Naive thymus-derived CD4-positive, alpha-beta T cell (primary cell): Measurements from ENCODE around the gene KLHDC9. TPM values are rescaled to one million over a fixed set of nuclear protein-coding genes. Genes with fewer than 3 reads are reported as not detected.

ENCODE experiments used
- ATAC-seq: fragments of 150-1000 bp; cut with Tn5 transposase; 2 replicates; pipeline ENCODE4 v1.10.0; 2021; ENCODE audit warnings: mild to moderate bottlenecking, moderate library complexity
- CTCF ChIA-PET: fragments of 350-600 bp; sonication (Branson Sonifier 250); formaldehyde crosslinking; loops from one replicate; lab custom pipeline; 2021; ENCODE audit warnings: antibody characterized with exemption; lab: Charles Lee
- POLR2A ChIA-PET: fragments of 350-600 bp; sonication (Branson Sonifier 250); formaldehyde crosslinking; loops from one replicate; lab custom pipeline; 2021; ENCODE audit warnings: antibody characterized with exemption, inconsistent platforms; lab: Charles Lee
- DNase-seq, 9 donors: peaks; one replicate each; pipeline versions ENCODE4 v3.0.0 to v3.0.0-alpha.2; 2020 to 2022; ENCODE audit warnings: mixed read lengths in 1 of 9
- H3K27ac ChIP-seq: one replicate; pipeline ENCODE4 v1.7.0; 2013; ENCODE audit warnings: mild to moderate bottlenecking, low read depth, low read length, moderate library complexity
- H3K27me3 ChIP-seq, 2 donors: one replicate each; pipeline ENCODE4 v1.7.0; 2013; ENCODE audit warnings: low read length in 2 of 2, mild to moderate bottlenecking in 2 of 2, moderate library complexity in 2 of 2; ENCODE audit not compliant: control insufficient read depth in 2 of 2, insufficient read depth in 2 of 2
- H3K36me3 ChIP-seq, 3 experiments: 1 replicate in 2 of 3; 2 replicates in 1 of 3; pipeline ENCODE4 v1.7.0; 2013; ENCODE audit warnings: low read length in 3 of 3, mild to moderate bottlenecking in 3 of 3, moderate library complexity in 1 of 3; ENCODE audit not compliant: insufficient read depth in 3 of 3, control insufficient read depth in 2 of 3
- H3K4me1 ChIP-seq, 2 donors: one replicate each; pipeline ENCODE4 v1.7.0; 2013; ENCODE audit warnings: low read length in 2 of 2, mild to moderate bottlenecking in 2 of 2, moderate library complexity in 1 of 2; ENCODE audit not compliant: control insufficient read depth in 2 of 2, insufficient read depth in 2 of 2
- H3K4me3 ChIP-seq: 2 replicates; pipeline ENCODE4 v1.7.0; 2013; ENCODE audit warnings: mild to moderate bottlenecking, low read length
- H3K9me3 ChIP-seq, 3 experiments: 1 replicate in 2 of 3; 2 replicates in 1 of 3; pipeline ENCODE4 v1.7.0; 2013; ENCODE audit warnings: low read length in 3 of 3; ENCODE audit not compliant: control insufficient read depth in 2 of 3
- H3K27ac Mint-ChIP-seq, 9 donors: one replicate each; pipeline ENCODE4 v1.8.0; 2020 to 2022; ENCODE audit warnings: mixed read lengths in 9 of 9, mild to moderate bottlenecking in 8 of 9, moderate library complexity in 5 of 9, inconsistent platforms in 2 of 9
- H3K27me3 Mint-ChIP-seq, 5 donors: one replicate each; pipeline ENCODE4 v1.8.0; 2021 to 2022; ENCODE audit warnings: mixed read lengths in 5 of 5, mild to moderate bottlenecking in 1 of 5
- H3K36me3 Mint-ChIP-seq, 5 donors: one replicate each; pipeline ENCODE4 v1.8.0; 2020 to 2022; ENCODE audit warnings: mixed read lengths in 5 of 5, mild to moderate bottlenecking in 3 of 5, inconsistent platforms in 1 of 5
- H3K4me1 Mint-ChIP-seq, 7 donors: one replicate each; pipeline ENCODE4 v1.8.0; 2020 to 2022; ENCODE audit warnings: mixed read lengths in 7 of 7, mild to moderate bottlenecking in 3 of 7, inconsistent platforms in 1 of 7
- H3K4me3 Mint-ChIP-seq, 10 donors: one replicate each; pipeline ENCODE4 v1.8.0; 2020 to 2022; ENCODE audit warnings: mild to moderate bottlenecking in 10 of 10, mixed read lengths in 10 of 10, moderate library complexity in 6 of 10, inconsistent platforms in 2 of 10
- H3K9me3 Mint-ChIP-seq, 11 donors: one replicate each; pipeline ENCODE4 v1.8.0; 2020 to 2022; ENCODE audit warnings: mixed read lengths in 11 of 11, mild to moderate bottlenecking in 4 of 11, inconsistent platforms in 1 of 11, moderate library complexity in 1 of 11
- intact Hi-C, 2 donors: fragments of 100-400 bp; cut with micrococcal nuclease; formaldehyde crosslinking; loops; one replicate each; pipeline ENCODE4 v1.15.1; 2023
- polyA plus RNA-seq, 2 donors: library from polyadenylated mRNA; unstranded; fragments of 300-500 nt; fragmentation: Illumina TruSeq; gene quantifications; one replicate each; pipeline ENCODE4 v1.2.3, GENCODE V29; 2021
- total RNA-seq, 6 experiments: library from RNA in 5 of 6; stranded (reverse) in 5 of 6; gene quantifications; 1 replicate in 5 of 6; 2 replicates in 1 of 6; pipeline ENCODE4 v1.2.3 and lab custom pipeline; 2021 to 2026

KLHDC9 gene
- total and polyA plus RNA-seq, 7 experiments from 2014 or later: 0.40 to 1.1 (median 0.74) TPM; not detected in 4

DNA sequence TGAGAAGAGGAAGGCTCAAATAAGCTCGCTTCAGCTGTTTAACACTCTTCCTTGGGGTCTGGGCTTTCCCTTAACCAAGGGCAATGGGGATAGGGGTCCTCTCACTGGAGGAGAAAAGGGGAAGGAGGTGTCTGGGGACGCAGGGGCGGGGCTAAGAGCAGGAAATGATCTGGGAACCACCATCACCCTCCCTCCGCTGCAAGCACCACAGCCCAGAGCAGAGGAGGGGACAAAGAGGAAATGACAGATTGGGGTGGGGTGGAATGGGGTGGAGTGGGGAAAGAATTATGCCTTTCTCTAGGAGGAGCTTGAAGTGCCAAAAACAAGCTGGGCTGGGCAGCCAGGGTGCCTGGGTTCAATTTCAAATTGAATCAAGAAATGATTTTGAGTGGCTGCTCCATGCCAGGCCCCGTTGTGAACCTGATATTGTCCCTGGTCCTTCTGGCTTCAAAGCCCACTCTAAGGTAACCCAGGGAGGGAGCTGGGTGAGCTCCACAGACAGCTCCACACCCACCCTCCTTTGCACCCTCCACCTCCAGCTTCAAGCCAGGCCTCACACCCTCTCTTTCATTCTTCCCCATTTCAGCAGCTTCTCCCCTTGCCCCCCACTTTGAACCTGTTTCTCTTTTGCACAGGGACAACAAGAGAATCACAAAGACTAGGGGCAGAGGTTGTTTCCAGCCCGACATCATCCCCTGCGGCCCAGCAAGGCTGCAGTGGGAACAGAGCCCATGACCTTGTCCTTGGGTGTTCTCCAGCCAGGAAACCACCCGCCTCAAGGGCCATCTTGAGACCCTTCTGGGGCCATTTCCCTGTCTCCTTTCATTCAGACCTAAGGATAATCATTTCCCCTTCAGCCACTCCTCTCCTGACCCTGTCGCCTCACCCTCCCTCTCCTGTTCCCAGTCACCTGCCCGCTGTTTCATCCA, 29.6 kb upstream of the KLHDC9 start:
- Histone ChIP-seq H3K36me3 (peaks cover 0 to 27% (median 4%) of the 10 kb centered on the region in 3 experiments), H3K4me3 (peak overlapping the region; percentile 95), H3K4me1 (peaks cover 50 to 58% of the 10 kb centered on the region in 2 donors), H3K27ac (peak overlapping the region; percentile 93), H3K9me3 (no peaks in the 10 kb centered on the region), H3K27me3 (no peaks in the 10 kb centered on the region)
- Mint-ChIP-seq H3K27me3 (no peaks in the 10 kb centered on the region), H3K4me3 (peak overlapping the region; percentile 88 to 100 (median 98)), H3K36me3 (peaks cover 6 to 43% (median 19%) of the 10 kb centered on the region in 5 donors), H3K4me1 (peaks cover 44 to 77% (median 66%) of the 10 kb centered on the region in 7 donors), H3K9me3 (no peaks in the 10 kb centered on the region), H3K27ac (peak overlapping the region; percentile 91 to 99 (median 95))
- ChIA-PET POLR2A (interaction anchor here (0.6 to 10.9 kb wide), 18 partner anchors 8 to 257 kb away, joined by 3 to 377 read pairs (median 10); partner anchors contain the start of genes DEDD, F11R, KLHDC9 and NIT1), CTCF (interaction anchor here (0.6 to 6.7 kb wide), 7 partner anchors 13 to 71 kb away, joined by 3 to 120 read pairs (median 5); partner anchors contain the start of genes KLHDC9, TSTD1 and USF1)
- ATAC-seq (peak; percentile 85), DNase-seq (peak; percentile 50 to 88 (median 82))
- intact Hi-C loops: loop anchor here (1.0 kb wide), 10 partner anchors 9 to 231 kb away; partner anchors contain the start of genes F11R (in 2 of the 2), NIT1 (in 2 of the 2), PFDN2 (in 2 of the 2) and USF1 (in 2 of the 2)

DNA sequence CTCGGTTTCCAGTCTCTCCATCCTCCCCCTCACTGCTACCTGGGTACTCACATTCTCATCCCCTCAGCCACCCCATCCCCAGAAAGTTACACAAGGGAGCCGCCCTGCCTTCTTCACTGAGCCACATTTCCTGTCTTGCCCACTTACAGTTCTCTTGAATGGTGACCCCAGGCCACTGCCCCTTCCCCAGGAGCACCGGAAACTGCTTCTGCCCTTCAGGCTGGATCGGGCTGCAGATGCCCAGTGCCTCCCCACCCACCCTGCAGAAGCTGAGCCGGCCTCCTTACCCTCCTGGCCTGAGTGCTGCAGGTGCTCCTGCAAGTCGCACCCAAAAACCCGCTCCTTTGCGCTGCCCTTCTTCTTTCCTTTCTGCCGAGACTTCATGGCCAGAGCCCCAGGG, 28.9 kb upstream of the KLHDC9 start:
- H3K9me3 Mint-ChIP-seq: no peaks in the 10 kb centered on the region
- peak overlapping the region; percentile 95 for H3K4me3 ChIP-seq
- peaks cover 6 to 38% (median 14%) of the 10 kb centered on the region in 5 donors for H3K36me3 Mint-ChIP-seq
- peak overlapping the region; percentile 88 to 100 (median 98) for H3K4me3 Mint-ChIP-seq
- intact Hi-C loops: loop anchor here (1.0 kb wide), 4 partner anchors 10 to 232 kb away; partner anchors contain the start of gene F11R (in 1 of the 2)
- peaks cover 0 to 24% (median 4%) of the 10 kb centered on the region in 3 experiments for H3K36me3 ChIP-seq
- CTCF ChIA-PET: interaction anchor here (0.7 to 6.7 kb wide), 7 partner anchors 14 to 394 kb away, joined by 3 to 120 read pairs (median 8); partner anchors contain the start of genes KLHDC9, TSTD1 and USF1
- no peaks in the 10 kb centered on the region for H3K27me3 ChIP-seq
- H3K4me1 Mint-ChIP-seq: peaks cover 37 to 71% (median 59%) of the 10 kb centered on the region in 7 donors
- ATAC-seq (no peak), DNase-seq (peak in 3 of 9 donors; percentile 5 to 14 (median 14))
- peaks cover 43 to 52% of the 10 kb centered on the region in 2 donors for H3K4me1 ChIP-seq
- no peaks in the 10 kb centered on the region for H3K9me3 ChIP-seq
- no peaks in the 10 kb centered on the region for H3K27me3 Mint-ChIP-seq
- POLR2A ChIA-PET: interaction anchor here (0.6 to 10.9 kb wide), 24 partner anchors 9 to 258 kb away, joined by 3 to 377 read pairs (median 7); partner anchors contain the start of genes DEDD, F11R, KLHDC9 and NIT1
- H3K27ac Mint-ChIP-seq: peak overlapping the region; percentile 91 to 99 (median 95)
- H3K27ac ChIP-seq: peak overlapping the region; percentile 93

- H3K27ac ChIP-seq: peak within 1 kb of the TSS; percentile 93
- H3K4me3 Mint-ChIP-seq: peak within 1 kb of the TSS; percentile 88 to 100 (median 98)
- H3K4me3 ChIP-seq: peak within 1 kb of the TSS; percentile 95
- peaks cover 0 to 18% (median 4%) of the 10 kb centered on the region in 3 experiments for H3K36me3 ChIP-seq
- no peaks in the 10 kb centered on the region for H3K9me3 ChIP-seq
- DNase-seq: peak; percentile 55 to 89 (median 87)
- H3K4me1 Mint-ChIP-seq: peaks cover 31 to 65% (median 54%) of the 10 kb centered on the region in 7 donors
- no peaks in the 10 kb centered on the region for H3K27me3 ChIP-seq
- ChIA-PET CTCF (interaction anchor here (0.5 to 6.7 kb wide), 11 partner anchors 15 to 394 kb away, joined by 3 to 120 read pairs (median 5); partner anchors contain the start of genes KLHDC9, TSTD1 and USF1), POLR2A (interaction anchor here (0.6 to 10.9 kb wide), 25 partner anchors 9 to 245 kb away, joined by 3 to 377 read pairs (median 6); partner anchors contain the start of genes DEDD, F11R, KLHDC9 and NIT1)
- intact Hi-C loops: loop anchor here (1.0 kb wide), 7 partner anchors 10 to 232 kb away; partner anchors contain the start of genes F11R (in 1 of the 2) and UFC1 (in 1 of the 2)
- H3K27me3 Mint-ChIP-seq: no peaks in the 10 kb centered on the region
- peak within 1 kb of the TSS; percentile 91 to 99 (median 95) for H3K27ac Mint-ChIP-seq
- H3K9me3 Mint-ChIP-seq: peaks cover 0 to 1% (median 0%) of the 10 kb centered on the region in 11 donors
- H3K36me3 Mint-ChIP-seq: peaks cover 6 to 32% (median 10%) of the 10 kb centered on the region in 5 donors
- peaks cover 37 to 47% of the 10 kb centered on the region in 2 donors for H3K4me1 ChIP-seq
- ATAC-seq: peak; percentile 86
Measured at GRCh38 chr1:161069731-161070270, 28.4 kb upstream of the KLHDC9 start, which contains the start of gene ARHGAP30. TSS of gene ARHGAP30 (minus strand) at chr1:161069891. CDS start at chr1:161069624, 267 bp downstream.

GRCh38 chr1:161070761-161071160, 27.4 kb upstream of the KLHDC9 start:
- intact Hi-C loops: loop anchor here (1.0 kb wide), 5 partner anchors 27 to 233 kb away; partner anchors contain the start of gene UFC1 (in 1 of the 2)
- peaks cover 27 to 57% (median 50%) of the 10 kb centered on the region in 7 donors for H3K4me1 Mint-ChIP-seq
- H3K9me3 Mint-ChIP-seq: peaks cover 0 to 1% (median 0%) of the 10 kb centered on the region in 11 donors
- peaks cover 0 to 14% (median 4%) of the 10 kb centered on the region in 3 experiments for H3K36me3 ChIP-seq
- H3K27me3 ChIP-seq: no peaks in the 10 kb centered on the region
- ATAC-seq: no peak
- no peaks in the 10 kb centered on the region for H3K27me3 Mint-ChIP-seq
- DNase-seq: no peak
- peaks cover 6 to 32% (median 10%) of the 10 kb centered on the region in 5 donors for H3K36me3 Mint-ChIP-seq
- H3K9me3 ChIP-seq: no peaks in the 10 kb centered on the region
- ChIA-PET POLR2A (interaction anchor here (0.7 to 10.9 kb wide), 14 partner anchors 10 to 327 kb away, joined by 3 to 377 read pairs (median 9); partner anchors contain the start of genes DEDD, KLHDC9, NIT1 and PFDN2), CTCF (interaction anchor here (0.7 to 6.7 kb wide), 10 partner anchors 8 to 233 kb away, joined by 3 to 120 read pairs (median 5); partner anchors contain the start of genes KLHDC9, TSTD1 and USF1)
- peak overlapping the region; percentile 83 to 99 (median 95) for H3K27ac Mint-ChIP-seq
- peak overlapping the region; percentile 93 for H3K27ac ChIP-seq
- peak overlapping the region in 7 of 10 donors; percentile 32 to 99 (median 54) for H3K4me3 Mint-ChIP-seq
- no peak overlapping the region for H3K4me3 ChIP-seq
- peaks cover 30 to 41% of the 10 kb centered on the region in 2 donors for H3K4me1 ChIP-seq

GRCh38 chr1:161071886-161072371, 26.2 kb upstream of the KLHDC9 start:
- ATAC-seq (no peak), DNase-seq (peak; percentile 18 to 50 (median 43))
- ChIA-PET CTCF (interaction anchor here (0.7 to 6.7 kb wide), 4 partner anchors 26 to 105 kb away, joined by 3 to 120 read pairs (median 39); partner anchors contain the start of genes KLHDC9, TSTD1 and USF1), POLR2A (interaction anchor here (0.5 to 10.9 kb wide), 6 partner anchors 16 to 237 kb away, joined by 3 to 377 read pairs (median 20); partner anchors contain the start of genes DEDD, KLHDC9, TSTD1 and USF1)
- peak overlapping the region in 4 of 10 donors; percentile 11 to 46 (median 19) for H3K4me3 Mint-ChIP-seq
- peaks cover 19 to 31% of the 10 kb centered on the region in 2 donors for H3K4me1 ChIP-seq
- H3K27ac Mint-ChIP-seq: peak overlapping the region; percentile 27 to 99 (median 91)
- no peak overlapping the region for H3K27ac ChIP-seq
- H3K9me3 Mint-ChIP-seq: peaks cover 0 to 1% (median 0%) of the 10 kb centered on the region in 11 donors
- peaks cover 3 to 25% (median 6%) of the 10 kb centered on the region in 5 donors for H3K36me3 Mint-ChIP-seq
- intact Hi-C loops: loop anchor here in 1 of 2 donors (1.0 kb wide), 1 partner anchor 67 kb away; no protein-coding TSS in a partner anchor
- H3K9me3 ChIP-seq: no peaks in the 10 kb centered on the region
- no peak overlapping the region for H3K4me3 ChIP-seq
- H3K4me1 Mint-ChIP-seq: peaks cover 21 to 47% (median 42%) of the 10 kb centered on the region in 7 donors
- peaks cover 0 to 8% (median 0%) of the 10 kb centered on the region in 3 experiments for H3K36me3 ChIP-seq
- H3K27me3 Mint-ChIP-seq: no peaks in the 10 kb centered on the region
- no peaks in the 10 kb centered on the region for H3K27me3 ChIP-seq
